GM18858 (cell line): ENCODE measurements around the gene MICU1.
A peak's percentile ranks its signal among the peaks of the same experiment; 100 is the strongest.
"Not testable (repeated sequence)": the region's sequence is repeated elsewhere in the genome, so short reads cannot be mapped to it uniquely, and the experiment has no call there.

Experiments
- ATAC-seq: cut with Tn5 transposase; IDR thresholded peaks from one replicate; pipeline ENCODE4 v1.9.1; 2021; ENCODE audit not compliant: unreplicated experiment

Gene MICU1

GRCh38 chr10:72395581-72395980, 230.3 kb downstream of the MICU1 start:
- not testable (repeated sequence) for ATAC-seq

- no peak for ATAC-seq
Observed at GRCh38 chr10:72392571-72392970, 233.3 kb downstream of the MICU1 start.

DNA sequence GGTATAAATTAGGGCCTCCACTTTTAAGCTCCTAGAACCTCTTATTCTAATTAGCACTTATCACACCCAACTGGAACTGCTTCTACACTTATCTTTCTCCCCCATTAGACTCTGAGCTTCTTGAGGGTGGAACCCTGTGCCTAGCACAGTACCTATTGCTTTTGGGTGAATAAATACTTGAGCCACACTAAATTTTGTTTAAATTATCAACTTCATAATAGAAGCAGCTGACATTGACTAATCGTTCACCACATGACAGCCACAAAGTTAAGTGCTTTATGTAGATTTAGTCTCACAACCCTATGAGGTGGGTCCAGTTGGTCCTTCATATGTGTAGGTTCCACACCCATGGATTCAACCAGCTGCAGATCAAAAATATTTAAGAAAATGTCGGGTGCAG, 235.1 kb downstream of the MICU1 start:
- ATAC-seq, result no peak

DNA sequence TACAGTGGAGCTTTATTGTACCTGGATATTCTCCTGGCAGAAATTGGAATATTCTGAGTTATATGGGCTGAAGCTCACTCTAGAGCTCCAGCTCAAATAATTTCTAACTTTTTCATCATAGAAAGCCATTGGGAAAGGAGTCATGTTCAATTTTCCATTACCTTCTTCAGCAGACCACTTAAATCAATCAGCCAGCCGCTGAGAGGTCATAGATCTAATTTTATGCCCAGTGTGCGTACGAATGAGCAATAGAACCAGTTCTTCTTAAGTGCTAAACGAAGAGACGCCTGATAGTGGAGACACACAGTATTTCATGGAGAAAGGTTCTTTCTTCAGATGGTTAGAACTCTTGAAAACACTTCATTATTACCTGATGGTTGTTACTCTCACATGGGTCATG, 236.2 kb downstream of the MICU1 start:
- no peak for ATAC-seq

DNA sequence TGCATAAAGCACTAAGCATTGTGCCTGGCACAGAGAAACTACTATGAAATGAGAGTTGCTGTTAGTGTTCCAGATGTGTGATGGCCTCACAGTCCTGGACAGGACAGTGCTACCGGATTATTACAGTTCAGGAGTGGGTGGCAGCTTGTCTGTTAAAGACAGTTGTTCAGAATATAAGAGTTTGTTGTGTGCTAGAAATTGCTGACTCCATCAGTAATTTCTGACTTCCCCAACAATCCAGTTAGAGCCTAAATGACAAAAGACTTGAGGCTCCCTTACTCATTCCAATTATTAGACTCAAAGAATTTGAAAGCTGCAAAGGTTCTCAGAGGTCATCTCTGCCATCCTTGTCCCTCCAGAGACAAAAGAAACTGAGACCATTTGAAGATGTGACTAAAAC, 236.9 kb downstream of the MICU1 start:
- ATAC-seq, result no peak

DNA sequence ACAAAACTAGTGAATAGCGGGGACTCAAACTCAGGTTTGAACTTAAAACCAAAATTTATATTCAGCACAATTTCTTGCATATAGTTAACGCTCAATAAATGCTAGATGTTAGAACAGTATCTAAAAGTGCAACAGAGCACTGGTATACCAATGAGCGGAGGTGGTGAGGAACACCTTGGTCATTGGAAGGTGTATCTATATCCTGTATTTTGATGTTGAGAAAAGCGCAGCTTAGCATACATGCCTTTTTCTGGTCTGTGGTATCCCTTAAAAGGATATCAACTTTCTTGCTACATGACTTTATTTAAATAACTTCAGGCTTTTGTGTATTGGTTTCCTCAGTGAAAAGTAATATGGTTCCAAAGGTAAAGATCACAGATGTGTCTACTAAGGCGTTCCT, 237.8 kb downstream of the MICU1 start:
- ATAC-seq, result no peak

DNA sequence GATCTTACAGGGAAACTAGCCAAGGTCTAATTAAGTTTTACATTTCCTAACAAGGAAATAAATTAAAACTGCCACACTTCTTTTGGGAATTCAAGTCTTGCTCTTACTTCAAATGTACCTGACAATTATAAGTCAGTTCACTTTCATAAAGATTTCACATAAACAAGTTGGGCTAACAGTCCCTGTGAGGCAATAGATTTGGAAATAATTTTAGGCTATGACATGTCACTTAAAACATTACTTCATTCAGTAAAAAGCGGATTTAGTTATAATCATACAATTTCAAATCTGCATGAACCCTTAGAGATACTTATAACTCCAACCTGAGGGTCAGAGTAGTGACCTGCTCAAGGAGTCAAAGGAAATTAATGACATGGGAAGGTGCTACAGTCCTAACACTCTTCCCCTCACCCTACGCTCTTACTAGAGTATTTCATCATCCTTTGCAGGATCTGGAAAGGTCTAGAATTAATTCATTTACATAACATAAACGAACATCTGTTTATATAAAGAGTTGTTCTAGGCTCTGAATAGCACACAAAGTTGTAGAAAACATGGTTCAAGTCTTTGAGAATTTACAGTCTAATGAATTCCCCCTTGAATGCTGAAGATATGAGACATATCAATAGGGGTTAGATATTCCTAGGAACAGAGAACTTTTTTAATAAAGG, 238.8 kb downstream of the MICU1 start:
- ATAC-seq, result no peak

- ATAC-seq, result no peak
Observed at GRCh38 chr10:72385724-72386123, 240.2 kb downstream of the MICU1 start.

- not testable (repeated sequence) for ATAC-seq
Observed at GRCh38 chr10:72384982-72385381, 240.9 kb downstream of the MICU1 start.

DNA sequence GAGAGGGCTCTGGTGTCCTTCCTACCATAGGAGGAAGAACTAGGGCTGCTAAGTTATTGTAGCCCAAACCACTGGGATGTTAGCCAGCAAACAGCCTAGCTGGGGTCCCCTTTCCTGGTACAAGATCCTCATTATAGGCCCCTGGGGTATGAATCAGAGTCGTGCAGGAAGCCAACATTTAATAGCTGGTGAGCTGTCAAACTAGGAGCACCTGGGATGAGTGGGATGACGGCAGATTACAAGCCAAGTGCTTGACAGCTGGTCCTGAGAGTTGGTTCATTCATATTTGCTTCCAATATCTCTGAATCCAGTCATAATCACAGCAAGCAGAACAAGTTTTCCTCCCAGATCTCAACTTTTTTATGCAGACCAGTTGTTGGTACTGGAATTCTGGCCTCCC, 246.1 kb downstream of the MICU1 start:
- ATAC-seq, result no peak

DNA sequence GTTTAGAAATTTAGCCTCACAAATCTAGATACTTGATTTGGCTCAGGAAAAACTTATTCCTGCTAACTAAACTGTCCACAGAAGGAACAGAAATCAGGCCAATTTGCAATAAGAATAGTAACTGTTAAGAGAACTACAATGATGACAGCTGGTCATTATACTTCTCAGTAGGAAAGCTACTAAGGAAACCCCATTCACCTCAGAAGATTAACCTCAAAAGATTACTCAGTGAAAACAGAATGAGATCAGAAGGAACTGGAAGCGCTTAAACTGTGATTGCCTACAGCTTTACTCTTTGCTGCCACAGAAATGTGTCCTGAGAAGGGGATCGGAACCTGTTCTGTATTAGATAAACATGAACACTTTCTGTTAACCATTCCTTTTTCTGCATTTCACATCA, 246.8 kb downstream of the MICU1 start:
- ATAC-seq, result no peak

DNA sequence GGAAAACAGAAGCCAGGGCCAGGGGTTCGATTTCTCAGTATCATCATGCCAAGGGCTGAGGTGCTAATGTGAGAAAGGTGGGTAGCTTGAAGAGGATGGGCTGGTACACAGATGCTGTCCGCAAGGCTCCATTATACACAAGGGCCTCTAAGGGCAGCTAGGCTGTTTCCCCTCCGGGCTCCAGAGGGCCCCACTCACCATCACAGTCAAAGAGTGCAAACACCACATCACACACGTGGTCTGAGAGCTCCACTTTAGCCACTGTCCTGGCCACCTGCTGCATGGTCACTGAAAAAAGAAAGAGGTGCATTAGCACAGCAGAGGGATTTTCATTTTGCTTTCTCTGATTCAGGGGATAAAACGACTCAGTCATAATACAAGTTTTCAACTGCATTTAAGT, 250.3 kb downstream of the MICU1 start:
- ATAC-seq, result no peak

- ATAC-seq, result no peak
Observed at GRCh38 chr10:72375173-72375572, 250.7 kb downstream of the MICU1 start.

- no peak for ATAC-seq
Observed at GRCh38 chr10:72370201-72370722, 255.6 kb downstream of the MICU1 start.

GRCh38 chr10:72367301-72367960, 258.4 kb downstream of the MICU1 start:
- no peak for ATAC-seq

DNA sequence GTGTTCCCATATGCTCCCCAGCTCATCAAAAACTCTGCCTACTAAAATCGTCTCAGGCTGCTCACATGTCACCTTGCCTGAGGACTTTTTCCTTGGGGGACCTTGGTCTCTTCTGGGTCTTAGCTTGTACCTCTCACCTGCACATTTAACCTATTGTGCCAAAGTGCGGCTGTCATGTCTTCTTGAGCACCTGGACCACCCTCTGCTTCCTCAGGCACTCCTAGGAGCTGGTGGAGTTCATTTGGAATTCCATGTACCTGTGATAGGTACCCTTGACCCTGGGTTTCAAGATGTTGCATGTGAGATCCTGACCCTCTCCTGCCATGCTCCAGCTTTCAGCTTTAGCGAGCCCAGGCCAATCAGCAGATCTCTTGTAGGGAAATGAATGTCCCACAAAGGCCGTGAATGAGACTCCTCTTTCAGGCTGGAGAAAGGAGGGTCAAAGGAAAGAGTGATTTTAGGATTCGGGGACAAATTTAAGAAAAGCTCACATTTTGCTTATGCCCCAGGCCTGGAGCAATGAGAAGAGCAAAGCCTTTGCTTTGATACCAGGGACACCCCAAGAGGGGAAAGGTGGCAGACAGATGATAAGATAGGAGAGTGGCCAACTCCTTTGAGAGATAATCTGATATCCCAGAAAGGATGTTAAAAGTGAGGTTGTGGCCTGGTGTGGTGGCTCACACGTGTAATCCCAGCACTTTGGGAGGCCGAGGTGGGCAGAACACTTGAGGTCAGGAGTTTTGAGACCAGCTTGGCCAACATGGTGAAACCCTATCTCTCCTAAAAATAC, 260.6 kb downstream of the MICU1 start:
- ATAC-seq, result no peak

DNA sequence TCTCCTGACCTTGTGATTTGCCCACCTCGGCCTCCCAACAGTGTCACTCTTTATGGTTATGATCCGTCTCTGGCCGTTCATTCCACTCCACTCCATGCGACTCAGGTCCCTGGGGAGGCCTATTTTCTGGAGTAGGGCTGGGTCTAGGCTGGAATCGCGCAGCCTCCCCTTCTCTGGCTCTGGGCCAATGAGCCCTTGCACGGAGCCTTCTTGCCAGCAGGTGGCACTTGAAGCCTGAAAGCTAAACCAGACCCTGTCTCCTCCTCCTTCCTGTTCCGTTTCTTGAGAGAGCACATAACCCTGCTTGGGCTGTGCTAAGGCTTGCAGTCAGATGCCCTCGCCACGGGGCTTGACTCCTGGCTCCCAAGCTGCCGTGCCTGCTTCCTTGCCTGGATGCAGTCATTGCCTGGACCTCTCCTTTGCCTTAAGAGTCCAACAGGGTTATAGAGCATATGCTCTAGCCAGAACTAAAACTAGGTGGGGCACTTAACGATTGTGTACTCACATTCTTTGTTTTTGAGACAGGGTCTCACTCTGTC, 261.6 kb downstream of the MICU1 start:
- peak; percentile 65 for ATAC-seq

- no peak for ATAC-seq
Observed at GRCh38 chr10:72356987-72357386, 268.9 kb downstream of the MICU1 start.

GRCh38 chr10:72356115-72356514, 269.8 kb downstream of the MICU1 start:
- ATAC-seq, result no peak

DNA sequence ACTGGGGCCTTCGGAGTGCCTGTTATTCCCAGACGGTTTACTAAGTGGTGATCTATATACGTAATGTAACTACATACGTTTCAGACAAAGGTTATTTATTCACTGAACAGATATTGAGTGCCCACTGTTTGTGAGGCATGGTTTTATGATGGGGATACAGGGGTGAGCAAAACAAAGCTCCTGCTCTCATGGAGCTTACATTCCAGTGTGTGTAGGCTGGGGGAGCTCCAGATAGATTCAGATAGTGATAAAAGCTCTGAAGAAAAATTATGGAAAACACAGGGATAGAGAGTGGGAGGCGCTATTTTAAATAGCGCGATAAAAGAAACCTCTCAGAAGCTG, 270.7 kb downstream of the MICU1 start:
- ATAC-seq, result no peak

GRCh38 chr10:72354356-72355213, 271.3 kb downstream of the MICU1 start, which contains the start of gene DNAJB12:
Gene DNAJB12, minus strand, starts transcription at chr10:72354919. Its CDS starts 22 bp downstream, at chr10:72354897.
- peak; percentile 42 for ATAC-seq
